Uterus (tissue), 2 donors: Measurements from ENCODE around the gene CXCL1.

ENCODE experiments used
- CTCF ChIP-seq, 4 experiments: fragments of 200-600 bp in 2 of 4; fragments of 450-650 bp in 2 of 4; sonication (generic) in 2 of 4; IDR thresholded peaks; one replicate each; pipeline ENCODE4 v1.5.1; 2016 to 2019; ENCODE audit warnings: antibody characterized with exemption in 4 of 4, mild to moderate bottlenecking in 2 of 4, moderate library complexity in 1 of 4
- POLR2A ChIP-seq, 2 donors: fragments of 450-650 bp; IDR thresholded peaks; one replicate each; pipeline ENCODE4 v1.6.1; 2016; ENCODE audit warnings: antibody characterized with exemption in 2 of 2, mild to moderate bottlenecking in 1 of 2, moderate library complexity in 1 of 2

- TF ChIP-seq CTCF (IDR thresholded peaks at IDR 0.05) (no peak), POLR2A (IDR thresholded peaks at IDR 0.05) (no peak)
These were observed 44.9 kb downstream of the CXCL1 start for GRCh38 chr4:73914071-73914470.
